WERI-Rb-1 (cell line): Measurements from ENCODE around the gene NEXN.

Experiments used
- DNase-seq: peaks from one replicate; pipeline ENCODE4 v3.0.0-alpha.2; 2020
- H3K27ac ChIP-seq: fragments of 250-450 bp; sonication (Bioruptor Pico); 2 replicates; pipeline ENCODE4 v1.5.1; 2020; ENCODE audit warnings: mild to moderate bottlenecking, moderate library complexity
- H3K27me3 ChIP-seq: fragments of 250-450 bp; sonication (Bioruptor Pico); 2 replicates; pipeline ENCODE4 v1.5.1; 2021; ENCODE audit warnings: mild to moderate bottlenecking, low read depth, moderate library complexity; ENCODE audit not compliant: insufficient read depth, severe bottlenecking
- H3K36me3 ChIP-seq: fragments of 250-450 bp; sonication (Bioruptor Pico); 2 replicates; pipeline ENCODE4 v1.5.1; 2020; ENCODE audit warnings: mild to moderate bottlenecking, moderate library complexity
- H3K4me3 ChIP-seq: 2 replicates; pipeline ENCODE4 v1.5.1; 2011; ENCODE audit warnings: low read depth, mild to moderate bottlenecking, control low read depth, low read length
- H3K9me3 ChIP-seq: fragments of 250-450 bp; sonication (Bioruptor Pico); 2 replicates; pipeline ENCODE4 v1.5.1; 2021; ENCODE audit warnings: mild to moderate bottlenecking, moderate library complexity; ENCODE audit not compliant: severe bottlenecking
- TF ChIP-seq, protein P1 (sequence below): IDR thresholded peaks from 2 replicates; pipeline ENCODE4 v1.5.1; 2011; ENCODE audit warnings: low read depth, mild to moderate bottlenecking, control low read depth, inconsistent platforms, low read length

The NEXN gene

DNA sequence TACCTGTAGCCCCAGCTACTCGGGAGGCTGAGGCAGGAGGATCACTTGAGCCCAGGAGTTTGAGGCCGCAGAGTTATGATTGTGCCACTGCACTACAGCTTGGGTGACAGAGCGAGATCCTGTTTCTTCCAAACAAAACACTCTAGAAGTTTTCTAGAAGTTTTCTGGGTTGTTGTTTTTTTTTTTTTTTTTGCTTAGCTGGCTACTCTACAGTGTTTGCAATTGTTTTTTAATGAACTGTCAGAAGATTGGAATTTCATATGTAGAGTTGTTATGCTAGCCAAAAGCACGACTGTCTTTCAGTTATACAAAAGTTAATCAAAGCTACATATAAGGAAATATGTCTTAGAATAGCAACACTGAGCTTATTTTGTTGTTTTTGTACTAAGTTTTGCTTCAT lies 30.9 kb upstream of the NEXN start:
- Histone ChIP-seq H3K36me3 (no peaks in the 10 kb centered on the region), H3K4me3 (no peak overlapping the region), H3K27ac (no peak overlapping the region), H3K9me3 (no peaks in the 10 kb centered on the region), H3K27me3 (no peaks in the 10 kb centered on the region)
- no peak for DNase-seq
- TF ChIP-seq, protein P1, sequence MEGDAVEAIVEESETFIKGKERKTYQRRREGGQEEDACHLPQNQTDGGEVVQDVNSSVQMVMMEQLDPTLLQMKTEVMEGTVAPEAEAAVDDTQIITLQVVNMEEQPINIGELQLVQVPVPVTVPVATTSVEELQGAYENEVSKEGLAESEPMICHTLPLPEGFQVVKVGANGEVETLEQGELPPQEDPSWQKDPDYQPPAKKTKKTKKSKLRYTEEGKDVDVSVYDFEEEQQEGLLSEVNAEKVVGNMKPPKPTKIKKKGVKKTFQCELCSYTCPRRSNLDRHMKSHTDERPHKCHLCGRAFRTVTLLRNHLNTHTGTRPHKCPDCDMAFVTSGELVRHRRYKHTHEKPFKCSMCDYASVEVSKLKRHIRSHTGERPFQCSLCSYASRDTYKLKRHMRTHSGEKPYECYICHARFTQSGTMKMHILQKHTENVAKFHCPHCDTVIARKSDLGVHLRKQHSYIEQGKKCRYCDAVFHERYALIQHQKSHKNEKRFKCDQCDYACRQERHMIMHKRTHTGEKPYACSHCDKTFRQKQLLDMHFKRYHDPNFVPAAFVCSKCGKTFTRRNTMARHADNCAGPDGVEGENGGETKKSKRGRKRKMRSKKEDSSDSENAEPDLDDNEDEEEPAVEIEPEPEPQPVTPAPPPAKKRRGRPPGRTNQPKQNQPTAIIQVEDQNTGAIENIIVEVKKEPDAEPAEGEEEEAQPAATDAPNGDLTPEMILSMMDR: no peak

DNA sequence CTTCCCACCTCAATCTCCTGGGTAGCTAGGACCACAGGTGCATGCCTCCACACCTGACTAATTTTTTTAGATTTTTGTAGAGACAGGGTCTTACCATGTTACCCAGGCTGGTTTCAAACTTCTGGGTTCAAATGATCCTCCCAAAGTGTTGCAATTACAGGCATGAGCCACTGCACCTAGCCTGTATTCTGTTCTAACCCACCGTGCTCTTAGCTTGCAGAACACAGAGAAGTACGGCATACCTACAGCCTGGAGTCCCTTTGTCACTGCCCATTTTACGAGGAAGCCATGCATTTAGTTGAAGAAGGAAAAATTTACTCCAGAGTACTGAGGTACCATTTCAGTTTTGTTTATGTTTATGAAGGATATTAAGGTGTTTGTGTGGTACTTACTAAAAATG lies 29.7 kb upstream of the NEXN start:
- DNase-seq: no peak
- Histone ChIP-seq H3K4me3 (no peak overlapping the region), H3K27ac (no peak overlapping the region), H3K9me3 (no peaks in the 10 kb centered on the region), H3K36me3 (no peaks in the 10 kb centered on the region), H3K27me3 (no peaks in the 10 kb centered on the region)
- TF ChIP-seq, protein P1: no peak

DNA sequence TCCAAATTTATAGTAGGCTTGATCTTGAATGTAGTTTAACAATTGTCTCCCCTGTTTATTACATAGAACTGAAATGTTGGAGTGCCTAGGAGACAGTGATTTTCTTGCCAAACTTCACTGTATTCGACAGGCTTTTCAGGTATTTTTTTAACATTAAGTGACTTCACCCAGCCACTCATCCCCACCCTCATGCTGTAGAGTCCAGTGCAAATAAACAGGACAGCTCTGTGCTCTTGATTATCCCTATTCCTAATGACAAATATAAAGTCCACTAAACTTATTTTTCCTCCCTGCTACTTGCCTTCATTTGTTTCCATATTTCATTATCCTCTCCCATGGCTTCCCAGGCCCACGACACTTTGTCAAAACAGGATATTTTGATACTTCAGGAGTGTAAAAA lies 29.2 kb upstream of the NEXN start:
- TF ChIP-seq, protein P1: no peak
- H3K9me3 ChIP-seq: no peaks in the 10 kb centered on the region
- no peak overlapping the region for H3K27ac ChIP-seq
- H3K4me3 ChIP-seq: no peak overlapping the region
- H3K27me3 ChIP-seq: no peaks in the 10 kb centered on the region
- no peak for DNase-seq
- H3K36me3 ChIP-seq: peaks cover under 1% of the 10 kb centered on the region; the same call in 1 of the 2 replicates

DNA sequence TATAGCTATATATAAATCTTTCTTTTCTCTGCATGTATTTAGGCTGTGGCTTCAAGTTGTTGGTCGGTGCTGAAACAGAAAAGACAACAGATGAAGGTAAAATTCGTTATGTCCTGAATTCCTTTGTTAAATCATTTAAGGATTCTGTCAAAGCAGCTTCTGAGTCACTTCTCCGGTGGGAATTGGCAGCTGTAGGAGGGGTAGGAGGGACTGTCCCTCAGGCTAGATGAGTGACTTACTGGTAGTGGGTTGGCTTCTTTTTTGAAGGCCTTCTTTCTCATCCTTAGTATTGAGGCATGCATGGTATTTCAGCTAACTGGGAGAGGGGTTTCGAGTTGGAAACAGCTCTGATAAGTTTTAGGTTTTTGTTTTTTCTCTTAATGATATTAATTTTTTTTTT lies 22.1 kb upstream of the NEXN start:
- no peak for DNase-seq
- Histone ChIP-seq H3K4me3 (no peak overlapping the region), H3K27me3 (no peaks in the 10 kb centered on the region), H3K9me3 (no peaks in the 10 kb centered on the region), H3K36me3 (peaks cover 3% of the 10 kb centered on the region), H3K27ac (no peak overlapping the region)
- TF ChIP-seq, protein P1: no peak

DNA sequence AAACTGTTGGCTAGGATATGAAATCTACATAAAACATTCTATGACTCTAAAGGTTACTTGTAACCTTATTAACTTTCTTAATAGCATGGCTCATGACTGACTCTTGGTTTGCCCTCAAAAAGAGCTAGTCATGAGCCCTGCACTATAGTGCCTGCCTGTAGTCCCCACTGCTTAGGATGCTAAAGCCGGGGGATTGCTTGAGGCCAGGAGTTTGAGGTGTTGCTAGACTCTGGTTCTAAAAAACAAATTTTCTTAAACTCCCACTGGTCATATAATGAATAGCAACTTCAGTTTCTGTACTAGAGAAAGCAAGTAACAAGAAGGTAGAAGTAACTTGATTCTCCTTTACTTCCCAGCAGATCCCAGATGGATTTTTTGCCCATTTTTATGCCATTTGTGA lies 15.8 kb upstream of the NEXN start:
- no peak for DNase-seq
- H3K36me3 ChIP-seq: no peaks in the 10 kb centered on the region; the same call in 1 of the 2 replicates
- no peak overlapping the region for H3K27ac ChIP-seq
- no peak overlapping the region for H3K4me3 ChIP-seq
- H3K27me3 ChIP-seq: no peaks in the 10 kb centered on the region
- no peaks in the 10 kb centered on the region for H3K9me3 ChIP-seq
- TF ChIP-seq, protein P1: no peak

DNA sequence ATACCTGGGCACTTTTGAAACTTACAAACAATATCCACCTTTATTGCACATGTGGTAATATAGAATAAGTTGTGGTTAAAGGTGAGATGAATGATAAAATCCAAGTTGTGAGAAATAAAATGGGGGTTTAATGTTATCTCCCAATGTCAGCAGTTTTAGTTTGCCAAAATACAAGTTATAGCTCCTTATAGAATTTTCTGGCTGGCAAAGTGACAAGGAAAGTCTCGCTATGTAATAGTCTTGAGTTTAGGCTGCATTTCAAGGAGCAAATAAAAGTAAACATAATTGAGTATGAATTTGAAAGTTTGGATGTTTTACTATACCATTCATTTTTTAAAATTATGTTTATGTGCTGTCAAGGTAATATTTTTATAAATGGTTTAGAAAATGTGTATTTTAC lies 15.0 kb upstream of the NEXN start:
- Histone ChIP-seq H3K36me3 (no peaks in the 10 kb centered on the region), H3K9me3 (no peaks in the 10 kb centered on the region), H3K4me3 (no peak overlapping the region), H3K27me3 (no peaks in the 10 kb centered on the region), H3K27ac (no peak overlapping the region)
- TF ChIP-seq, protein P1: no peak
- no peak for DNase-seq
